ENCODE measurements around the gene DNAI1.

- no peak for TF ChIP-seq CTCF (IDR thresholded peaks at IDR 0.05)
- TF ChIP-seq POLR2AphosphoS5 (IDR thresholded peaks at IDR 0.05) = no peak
These were observed 94.4 kb downstream of the DNAI1 start for GRCh38 chr9:34552986-34553385.

All from prostate gland (tissue), 2 donors.